SH-SY5Y (cell line): ENCODE data around the gene SMAD5.

Experiments
- GATA2 ChIP-seq: IDR thresholded peaks from 2 replicates; pipeline ENCODE4 v1.6.1; 2011; ENCODE audit warnings: mild to moderate bottlenecking, low read depth, low read length
- GATA3 ChIP-seq: IDR thresholded peaks from 2 replicates; pipeline ENCODE4 v1.6.1; 2011; ENCODE audit warnings: low read depth, mild to moderate bottlenecking, low read length, moderate library complexity

SMAD5 gene

GRCh38 chr5:136132557-136133221, at the start of gene SMAD5:
SMAD5 (plus strand) TSS chr5:136132845; CDS start chr5:136153761, 20,916 bp downstream.
- no peak for TF ChIP-seq GATA3
- peak; percentile 30; the same call in 1 of the 2 replicates for TF ChIP-seq GATA2

DNA sequence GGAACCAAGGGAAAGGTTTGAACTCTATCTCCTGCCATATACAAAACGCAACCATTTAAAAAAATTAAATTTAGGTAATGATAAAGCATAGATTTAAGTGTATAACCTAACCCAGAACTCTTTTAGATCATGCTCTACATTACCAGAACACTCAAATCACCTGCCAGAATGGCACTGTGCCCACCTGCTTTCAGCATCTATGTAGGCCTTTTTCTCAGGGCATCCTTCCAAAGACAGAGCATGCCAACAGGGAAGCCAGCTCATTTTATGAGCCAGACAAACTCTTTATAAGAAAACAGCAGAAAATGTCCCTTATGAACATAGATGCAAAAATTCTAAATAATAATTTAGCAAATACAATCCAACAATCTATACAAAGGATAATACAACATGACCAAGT, 47.9 kb upstream of the SMAD5 start:
- TF ChIP-seq GATA2 (no peak), GATA3 (no peak)

DNA sequence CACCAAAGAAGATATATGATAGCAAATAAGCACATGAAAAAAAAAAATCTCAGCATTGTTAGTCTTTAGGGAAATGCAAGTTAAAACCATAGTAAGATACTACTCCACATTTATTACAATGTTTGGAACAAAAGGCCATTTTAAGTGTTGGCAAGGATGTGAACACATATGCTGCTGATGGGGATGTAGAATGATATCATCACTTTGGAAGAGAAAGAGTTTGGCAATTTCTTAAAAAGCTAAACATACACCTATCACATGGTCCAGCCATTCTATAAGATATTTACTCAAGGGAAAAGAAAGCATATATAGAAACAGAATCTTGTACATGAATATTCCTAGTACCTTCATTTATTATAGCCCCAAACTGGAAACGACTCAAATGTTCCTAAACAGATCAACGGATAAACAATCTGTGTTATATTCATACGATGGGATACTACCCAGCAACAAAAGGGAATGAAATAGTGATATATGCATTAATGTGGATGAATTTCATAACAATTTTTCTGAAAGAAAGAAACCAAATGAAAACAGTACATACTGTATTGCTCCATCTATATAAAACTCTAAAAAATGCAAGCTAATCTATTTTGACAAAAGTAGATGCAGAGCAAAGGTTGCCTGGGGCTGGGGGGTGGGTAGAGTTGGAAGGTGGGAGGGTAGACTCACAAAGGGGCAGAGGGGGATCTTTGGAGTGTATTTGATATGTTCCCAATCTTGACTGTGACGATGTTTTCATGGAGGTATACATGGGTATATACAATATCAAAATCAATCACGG, 45.7 kb upstream of the SMAD5 start:
- TF ChIP-seq GATA2, result no peak

DNA sequence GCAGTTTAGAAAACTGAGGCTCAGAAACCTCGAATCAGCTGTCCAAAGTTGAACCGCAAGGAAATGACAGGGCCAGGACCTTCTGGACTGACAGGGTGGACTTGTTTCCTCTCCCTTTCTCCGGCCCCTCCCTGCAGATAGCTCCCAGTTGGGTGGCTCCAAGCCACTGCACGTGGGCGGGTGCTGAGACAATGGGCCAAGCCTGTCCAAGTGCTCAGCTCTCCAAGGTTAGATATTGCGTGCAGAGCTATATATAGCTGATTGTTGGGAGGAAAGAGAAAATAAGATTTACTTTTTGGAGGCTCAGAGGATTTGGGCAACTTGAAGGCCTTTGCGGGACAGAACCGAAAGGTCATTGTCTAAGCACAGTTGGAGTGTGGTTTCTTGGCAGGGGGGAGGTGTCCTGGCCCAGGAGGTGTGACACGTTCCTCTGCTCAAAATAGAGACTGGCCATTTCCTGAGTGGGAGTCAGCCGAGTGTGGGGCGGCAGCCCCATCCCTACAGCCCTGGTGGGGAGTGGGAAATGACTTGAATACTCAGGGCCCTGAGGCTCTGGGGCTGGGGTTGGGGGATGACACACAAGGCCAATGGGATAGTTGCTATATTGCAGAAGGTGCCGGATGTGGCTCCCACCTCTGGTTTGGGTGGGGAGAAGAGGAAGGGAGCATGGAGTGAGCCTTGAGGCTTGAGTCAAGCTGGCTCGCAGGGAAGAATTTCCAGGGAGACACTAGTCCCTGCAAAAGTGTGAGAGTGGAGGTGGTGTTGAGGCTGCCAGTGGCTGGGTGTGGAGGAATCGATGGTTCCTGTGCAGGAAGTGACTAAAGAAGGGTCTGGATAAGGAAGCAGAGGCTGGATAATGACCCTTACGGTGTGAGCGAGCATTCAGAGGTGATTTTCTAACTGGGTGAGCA, 44.4 kb upstream of the SMAD5 start:
- TF ChIP-seq GATA3 (no peak), GATA2 (no peak)

- TF ChIP-seq GATA2 (no peak), GATA3 (no peak)
Measured at GRCh38 chr5:136089791-136090190, 42.9 kb upstream of the SMAD5 start.

- no peak for TF ChIP-seq GATA3
- no peak for TF ChIP-seq GATA2
Measured at GRCh38 chr5:136090319-136090718, 42.3 kb upstream of the SMAD5 start.

DNA sequence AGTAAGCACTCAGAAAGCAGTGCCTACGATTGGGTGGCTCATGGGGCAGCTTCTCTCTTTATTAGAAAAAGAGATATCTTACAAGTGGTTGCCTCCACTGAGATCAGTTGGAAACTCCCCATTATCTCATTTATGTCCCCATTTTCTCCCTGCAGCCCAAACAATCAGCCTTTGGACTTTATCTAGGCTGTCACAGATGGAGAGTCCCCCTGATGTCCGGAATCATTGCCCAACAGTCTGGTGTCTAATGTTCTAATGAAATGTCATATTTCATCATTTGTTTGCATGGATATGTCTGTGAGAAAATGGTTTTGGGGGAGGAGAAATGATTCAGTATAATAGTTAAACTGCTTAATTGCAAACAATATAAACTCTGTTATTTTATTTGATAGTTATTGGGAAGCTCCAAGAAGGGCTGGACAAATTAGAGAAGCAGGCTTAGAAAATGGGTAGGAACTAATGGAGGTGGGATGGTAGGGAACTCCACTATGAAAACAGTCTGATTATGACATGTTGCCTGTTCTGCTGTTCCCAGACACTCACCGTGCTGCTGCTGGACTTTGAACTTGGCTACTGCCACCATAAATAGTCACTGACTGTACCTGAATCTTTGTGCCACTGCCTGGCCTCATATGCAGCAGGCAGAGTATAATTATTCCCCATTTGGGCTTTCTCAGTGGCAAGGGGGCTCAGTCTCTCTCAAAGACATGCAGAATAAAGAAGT, 38.3 kb upstream of the SMAD5 start:
- TF ChIP-seq GATA3 (no peak), GATA2 (no peak)

DNA sequence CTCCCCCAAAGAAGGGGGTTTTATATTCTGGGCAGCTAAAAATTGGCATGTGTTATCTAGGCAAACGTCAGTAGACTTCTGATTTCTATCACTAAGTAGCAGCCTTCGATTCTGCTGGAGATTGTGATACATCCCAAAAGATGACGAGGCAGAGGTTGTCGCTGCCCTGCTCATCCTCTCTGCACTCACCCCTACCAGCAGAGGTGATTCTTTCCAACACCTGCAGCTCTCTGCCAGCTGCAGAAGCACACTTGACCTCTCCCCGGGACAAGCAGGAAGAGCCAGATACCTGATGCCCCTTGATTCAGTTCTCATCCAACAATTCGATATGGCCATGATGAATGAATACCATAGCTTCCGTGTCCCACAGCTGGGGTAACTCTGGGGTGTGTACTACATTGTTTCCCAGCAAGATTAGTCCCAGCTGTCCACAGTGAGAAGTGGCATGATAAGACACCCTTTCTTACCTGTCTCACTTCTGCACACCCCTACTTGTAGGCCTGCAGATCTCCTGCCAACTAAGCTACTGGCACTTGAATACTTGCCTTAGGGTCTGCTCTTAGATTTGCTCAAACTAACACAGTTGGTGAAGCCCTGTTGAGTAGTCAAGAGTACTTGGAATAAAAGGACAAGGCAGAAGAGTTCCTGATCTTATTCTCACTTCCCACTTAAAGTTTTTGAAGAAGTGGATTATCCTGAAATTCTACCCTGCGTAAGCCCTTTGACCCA, 37.6 kb upstream of the SMAD5 start:
- no peak for TF ChIP-seq GATA3
- TF ChIP-seq GATA2, result no peak

GRCh38 chr5:136098176-136098575, 34.5 kb upstream of the SMAD5 start:
- TF ChIP-seq GATA2 (no peak), GATA3 (no peak)

DNA sequence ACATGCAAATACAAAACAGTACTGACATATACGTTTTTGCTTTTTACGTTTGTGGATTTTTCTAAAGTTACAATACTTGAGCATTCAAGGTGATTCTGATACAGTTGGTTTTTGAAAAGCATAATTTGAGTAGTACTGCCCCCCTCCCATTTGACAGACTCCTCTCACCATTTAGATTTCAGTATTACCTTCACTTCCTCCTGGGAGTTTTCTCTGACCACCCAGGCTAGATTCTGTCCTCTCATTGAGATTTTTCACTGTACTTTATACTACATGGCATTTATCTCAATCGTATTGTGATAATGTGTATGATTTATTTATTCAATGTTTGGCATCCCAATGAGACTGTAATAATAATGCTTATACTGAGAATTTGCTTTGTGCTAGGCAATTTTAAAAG, 32.8 kb upstream of the SMAD5 start:
- TF ChIP-seq GATA3 (no peak), GATA2 (no peak)

DNA sequence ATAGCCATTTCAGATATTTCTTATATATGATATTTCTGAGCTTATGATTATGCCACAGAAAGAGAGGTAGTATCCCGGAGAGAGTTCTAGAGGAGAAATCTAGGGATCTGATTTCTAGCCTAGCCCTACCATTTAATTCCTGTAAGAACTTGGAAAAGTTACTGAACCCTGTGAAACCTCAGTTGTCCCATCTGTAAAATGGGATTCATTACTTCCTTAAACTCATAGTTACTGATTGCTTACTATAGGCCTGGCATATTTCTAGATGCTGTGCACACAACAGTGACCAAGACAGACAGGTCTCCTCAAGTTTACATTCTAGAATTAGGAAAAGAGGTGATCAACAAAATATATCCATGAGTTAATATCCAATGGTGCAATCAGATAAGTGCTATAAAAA, 30.8 kb upstream of the SMAD5 start:
- TF ChIP-seq GATA3 (no peak), GATA2 (no peak)

DNA sequence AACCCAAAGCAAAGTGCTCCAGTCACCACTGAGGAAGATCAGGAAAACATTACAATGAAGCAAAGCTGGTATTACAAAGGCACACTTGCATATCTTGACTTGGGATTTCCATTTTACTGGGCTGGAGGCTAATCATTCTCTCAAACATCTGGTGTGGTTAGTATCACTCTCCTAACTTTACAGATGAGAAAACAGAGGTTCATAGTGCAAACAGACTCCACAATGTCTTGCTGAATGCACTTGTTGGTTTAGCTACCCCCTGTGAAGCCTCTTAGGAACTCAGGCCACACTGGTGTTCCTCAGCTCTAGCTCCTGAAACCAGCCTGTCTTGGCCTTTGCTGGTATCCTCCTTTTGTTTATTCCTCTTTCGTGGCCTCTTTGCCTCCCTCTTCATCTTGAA, 29.5 kb upstream of the SMAD5 start:
- TF ChIP-seq GATA3, result no peak
- TF ChIP-seq GATA2, result no peak

DNA sequence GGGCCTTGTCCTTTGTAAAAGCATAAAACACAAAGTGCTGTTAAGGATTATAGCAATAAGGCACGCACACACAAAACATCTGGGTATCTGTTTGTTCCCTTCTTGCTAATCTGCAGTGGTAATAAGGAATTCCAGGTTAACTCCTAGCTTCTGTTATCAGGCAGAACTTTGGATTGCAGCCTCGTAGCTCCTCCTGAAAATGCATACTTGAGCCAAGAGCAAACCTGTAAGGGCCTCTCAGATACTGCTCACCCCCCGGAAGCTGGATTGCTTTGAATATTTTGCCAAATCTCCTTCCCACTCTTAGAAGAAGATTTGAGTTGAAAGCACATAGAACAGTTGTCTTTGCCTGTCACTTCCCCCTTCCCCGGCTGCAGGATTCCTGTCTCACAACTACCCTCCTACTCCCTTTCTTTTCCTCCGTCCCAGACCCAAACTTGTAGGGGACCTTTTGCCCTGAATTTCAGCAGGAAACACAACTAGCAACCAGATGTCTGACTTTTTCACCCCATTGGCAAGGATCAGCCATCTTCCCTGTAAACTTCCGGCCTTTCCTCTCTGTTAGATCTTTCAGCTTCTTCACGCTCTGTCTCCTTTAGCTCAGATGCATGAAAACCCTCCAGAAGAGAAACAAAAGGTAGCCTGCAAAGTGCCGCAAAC, 28.2 kb upstream of the SMAD5 start:
- TF ChIP-seq GATA2, result no peak
- TF ChIP-seq GATA3, result no peak
